ENCODE data around the gene NAA38. TPM values are rescaled to one million over a fixed set of nuclear protein-coding genes. Genes with fewer than 3 reads are reported as not detected.

NAA38 gene
- polyA plus RNA-seq, 3 donors, result 94.2 to 137 (median 104) TPM

Other genes starting within 250 kb of the NAA38 start
- 10 to 100 TPM; 48.9 to 54.0 (median 52.3) TPM for gene FXR2, start 242.7 kb downstream of the NAA38 start, polyA plus RNA-seq (ENCODE audit: insufficient read length in 3 of 3)
- gene SAT2, start 229.7 kb downstream of the NAA38 start, polyA plus RNA-seq (ENCODE audit: insufficient read length in 3 of 3), result 100 to 1,000 TPM; 145 to 161 (median 161) TPM
- gene SHBG, start 227.4 kb downstream of the NAA38 start, polyA plus RNA-seq (ENCODE audit: insufficient read length in 3 of 3), result 1 to 10 TPM; 4.6 to 7.3 (median 6.4) TPM
- gene ATP1B2, start 206.6 kb downstream of the NAA38 start, polyA plus RNA-seq (ENCODE audit: insufficient read length in 3 of 3), result 10 to 100 TPM; 18.1 to 24.2 (median 21.5) TPM
- gene TP53, start 170.1 kb downstream of the NAA38 start, polyA plus RNA-seq (ENCODE audit: insufficient read length in 3 of 3), result 10 to 100 TPM; 68.2 to 79.1 (median 74.8) TPM
- 10 to 100 TPM; 15.3 to 21.3 (median 17.0) TPM for gene WRAP53, start 169.1 kb downstream of the NAA38 start, polyA plus RNA-seq (ENCODE audit: insufficient read length in 3 of 3)
- 10 to 100 TPM; 21.3 to 29.1 (median 23.8) TPM for gene EFNB3, start 152.4 kb downstream of the NAA38 start, polyA plus RNA-seq (ENCODE audit: insufficient read length in 3 of 3)
- under 1 TPM; 0.24 to 0.67 (median 0.34) TPM for gene DNAH2, start 139.8 kb downstream of the NAA38 start, polyA plus RNA-seq (ENCODE audit: insufficient read length in 3 of 3)
- gene KDM6B, start 23.3 kb downstream of the NAA38 start, polyA plus RNA-seq (ENCODE audit: insufficient read length in 3 of 3), result 10 to 100 TPM; 26.2 to 32.3 (median 28.8) TPM
- 10 to 100 TPM; 25.9 to 32.4 (median 26.0) TPM for gene TMEM88, start 2.5 kb downstream of the NAA38 start, polyA plus RNA-seq (ENCODE audit: insufficient read length in 3 of 3)
- 10 to 100 TPM; 23.6 to 36.3 (median 27.2) TPM for gene CYB5D1, start 444 bp upstream of the NAA38 start, polyA plus RNA-seq (ENCODE audit: insufficient read length in 3 of 3)
- gene CHD3, start 31.2 kb upstream of the NAA38 start, polyA plus RNA-seq (ENCODE audit: insufficient read length in 3 of 3), result 100 to 1,000 TPM; 181 to 204 (median 186) TPM
- gene RNF227, start 58.7 kb upstream of the NAA38 start, polyA plus RNA-seq (ENCODE audit: insufficient read length in 3 of 3), result 1 to 10 TPM; 3.5 to 4.7 (median 4.5) TPM
- gene KCNAB3, start 72.3 kb upstream of the NAA38 start, polyA plus RNA-seq (ENCODE audit: insufficient read length in 3 of 3), result 10 to 100 TPM; 10.6 to 13.0 (median 11.4) TPM
- gene TRAPPC1, start 74.4 kb upstream of the NAA38 start, polyA plus RNA-seq (ENCODE audit: insufficient read length in 3 of 3), result 100 to 1,000 TPM; 131 to 158 (median 133) TPM
- 10 to 100 TPM; 52.0 to 69.0 (median 65.7) TPM for gene CNTROB, start 74.6 kb upstream of the NAA38 start, polyA plus RNA-seq (ENCODE audit: insufficient read length in 3 of 3)
- gene GUCY2D, start 145.1 kb upstream of the NAA38 start, polyA plus RNA-seq (ENCODE audit: insufficient read length in 3 of 3), result under 1 TPM; 0.22 to 0.87 (median 0.40) TPM
- gene ALOX15B, start 181.5 kb upstream of the NAA38 start, polyA plus RNA-seq (ENCODE audit: insufficient read length in 3 of 3), result 1 to 10 TPM; 1.2 to 2.0 (median 1.5) TPM
- gene ALOX12B, start 230.2 kb upstream of the NAA38 start, polyA plus RNA-seq (ENCODE audit: insufficient read length in 3 of 3), result 1 to 10 TPM in 1 of 3 donors, under 1 TPM in 2; 0.48 to 1.0 (median 0.90) TPM

Measured in renal pelvis (tissue), 3 donors.